Smooth muscle cell (in vitro differentiated cells): ENCODE results near the gene FOXF1. TPM values are rescaled to one million over a fixed set of nuclear protein-coding genes. Genes with fewer than 3 reads are reported as not detected.

ENCODE experiments used
- DNase-seq: peaks from one replicate; lab custom pipeline; 2025; ENCODE audit not compliant: unreplicated experiment; lab: John Stamatoyannopoulos, UW
- H2AFZ ChIP-seq: fragments of 200-600 bp; sonication (generic); 2 replicates; pipeline ENCODE4 v1.6.0; 2016; ENCODE audit warnings: antibody characterized with exemption, low read depth, mild to moderate bottlenecking
- H3F3A ChIP-seq: fragments of 200-600 bp; sonication (generic); 2 replicates; pipeline ENCODE4 v1.6.0; 2017; ENCODE audit warnings: antibody characterized with exemption, low read depth
- H3K27ac ChIP-seq: fragments of 200-600 bp; sonication (generic); 2 replicates; pipeline ENCODE4 v1.5.1; 2016; ENCODE audit warnings: low read depth, mild to moderate bottlenecking
- H3K27me3 ChIP-seq: fragments of 200-600 bp; sonication (generic); 2 replicates; pipeline ENCODE4 v1.6.1; 2016; ENCODE audit warnings: low read depth, mild to moderate bottlenecking
- H3K36me3 ChIP-seq: fragments of 200-600 bp; sonication (generic); 2 replicates; pipeline ENCODE4 v1.5.1; 2016; ENCODE audit warnings: low read depth
- H3K4me1 ChIP-seq: fragments of 200-600 bp; sonication (generic); 2 replicates; pipeline ENCODE4 v1.5.1; 2016; ENCODE audit warnings: low read depth
- H3K4me2 ChIP-seq: fragments of 200-600 bp; sonication (generic); 2 replicates; pipeline ENCODE4 v1.6.0; 2016; ENCODE audit warnings: mild to moderate bottlenecking
- H3K4me3 ChIP-seq: fragments of 200-600 bp; sonication (generic); 2 replicates; pipeline ENCODE4 v1.5.1; 2016; ENCODE audit warnings: mild to moderate bottlenecking
- H3K79me2 ChIP-seq: fragments of 200-600 bp; sonication (generic); 2 replicates; pipeline ENCODE4 v1.6.0; 2016; ENCODE audit warnings: low read depth, mild to moderate bottlenecking
- H3K9ac ChIP-seq: fragments of 200-600 bp; sonication (generic); 2 replicates; pipeline ENCODE4 v1.6.0; 2016; ENCODE audit warnings: low read depth
- H3K9me3 ChIP-seq: fragments of 200-600 bp; sonication (generic); replicated peaks from 2 replicates; pipeline ENCODE4 v1.5.1; 2016; ENCODE audit warnings: low read depth
- H4K20me1 ChIP-seq: fragments of 200-600 bp; sonication (generic); 2 replicates; pipeline ENCODE4 v1.6.0; 2016; ENCODE audit warnings: low read depth
- CTCF ChIP-seq: fragments of 200-600 bp; sonication (generic); IDR thresholded peaks from 2 replicates; pipeline ENCODE4 v1.5.1; 2017; ENCODE audit warnings: borderline replicate concordance, mild to moderate bottlenecking, antibody characterized with exemption; ENCODE audit not compliant: insufficient read depth, poor library complexity, severe bottlenecking
- WGBS: methylation state at CpG from one replicate; pipeline ENCODE4 v1.1.7; 2016; ENCODE audit warnings: low lambda C conversion rate; 5-methylcytosine and 5-hydroxymethylcytosine counted together
- polyA plus RNA-seq: library from polyadenylated mRNA; unstranded; fragments of >200 nt; fragmentation: Nextera tagmentation; extraction: Ambion mirVana; gene quantifications from 2 replicates; pipeline ENCODE4 v1.2.1, GENCODE V29; 2016
- total RNA-seq: library from RNA; depleted of rRNA; stranded (reverse); fragments of >200 nt; gene quantifications from 2 replicates; pipeline ENCODE4 v1.2.3, GENCODE V29; 2014

Gene FOXF1
- total and polyA plus RNA-seq, 2 experiments from 2014 or later: 24.7 to 31.5 TPM

GRCh38 chr16:86563469-86564345, 53.4 kb downstream of the FOXF1 start:
- Histone ChIP-seq H3K4me2 (peak overlapping the region; percentile 81), H3K36me3 (no peaks in the 10 kb centered on the region), H3F3A (no peaks in the 10 kb centered on the region), H3K27ac (no peak overlapping the region), H3K4me1 (peaks cover 25% of the 10 kb centered on the region), H3K4me3 (peak overlapping the region; percentile 47), H3K9ac (peak overlapping the region; percentile 3), H3K9me3 (no peaks in the 10 kb centered on the region), H2AFZ (peak overlapping the region; percentile 89), H4K20me1 (peaks cover 3% of the 10 kb centered on the region), H3K27me3 (peaks cover 25% of the 10 kb centered on the region), H3K79me2 (peaks cover 3% of the 10 kb centered on the region)
- DNase-seq: peak; percentile 76
- WGBS: 3% methylated on average over 41 of the region's 41 CpGs
- peak; percentile 100 for TF ChIP-seq CTCF

Other genes with a start within 250 kb of the FOXF1 start
- gene MTHFSD, start 44.7 kb downstream of the FOXF1 start, total RNA-seq: 14.7 and 23.0 TPM in 2 replicates
- gene MTHFSD, start 44.7 kb downstream of the FOXF1 start, polyA plus RNA-seq: 13.3 and 16.5 TPM in 2 replicates
- 2.7 and 2.8 TPM in 2 replicates for gene FOXC2, start 56.3 kb downstream of the FOXF1 start, total RNA-seq
- gene FOXC2, start 56.3 kb downstream of the FOXF1 start, polyA plus RNA-seq: 18.0 and 18.1 TPM in 2 replicates
- 4.6 and 6.8 TPM in 2 replicates for gene FOXL1, start 68.0 kb downstream of the FOXF1 start, total RNA-seq
- gene FOXL1, start 68.0 kb downstream of the FOXF1 start, polyA plus RNA-seq: 3.8 and 5.4 TPM in 2 replicates